Esophagus mucosa (tissue), 1 donor: Measurements from ENCODE around the gene MAGEB6B. TPM values are rescaled to one million over a fixed set of nuclear protein-coding genes. Genes with fewer than 3 reads are reported as not detected.
"Not testable (repeated sequence)": the region's sequence is repeated elsewhere in the genome, so short reads cannot be mapped to it uniquely, and the experiment has no call there.

Source experiments
- ATAC-seq: fragments of 200-7000 bp; cut with Tn5 transposase; one replicate; pipeline ENCODE4 v1.9.1; 2020
- total RNA-seq: library from RNA; stranded (reverse); gene quantifications from one replicate; pipeline ENCODE4 v1.2.4, GENCODE V29; 2023
- donor health status: DM: yes; HTN: yes; CAD: no.

The MAGEB6B gene, protein sequence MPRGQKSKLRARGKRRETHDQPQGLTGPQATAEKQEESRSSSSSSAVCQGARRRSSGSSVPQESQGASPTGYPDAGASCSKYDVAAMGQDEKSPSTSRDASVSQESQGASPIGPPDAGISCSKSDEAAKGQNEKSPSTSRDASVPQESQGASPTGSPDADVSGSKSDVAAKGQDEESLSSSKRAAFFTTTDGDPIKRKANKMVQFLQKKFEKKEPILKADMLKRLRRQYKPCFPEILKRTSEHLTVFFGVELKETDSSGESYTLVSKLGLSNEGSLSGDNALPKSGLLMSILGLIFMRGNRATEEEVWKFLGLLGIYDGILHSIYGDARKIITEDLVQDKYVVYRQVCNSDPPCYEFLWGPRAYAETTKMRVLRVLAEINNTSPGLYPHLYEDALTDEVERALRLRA
- not detected for total RNA-seq

DNA sequence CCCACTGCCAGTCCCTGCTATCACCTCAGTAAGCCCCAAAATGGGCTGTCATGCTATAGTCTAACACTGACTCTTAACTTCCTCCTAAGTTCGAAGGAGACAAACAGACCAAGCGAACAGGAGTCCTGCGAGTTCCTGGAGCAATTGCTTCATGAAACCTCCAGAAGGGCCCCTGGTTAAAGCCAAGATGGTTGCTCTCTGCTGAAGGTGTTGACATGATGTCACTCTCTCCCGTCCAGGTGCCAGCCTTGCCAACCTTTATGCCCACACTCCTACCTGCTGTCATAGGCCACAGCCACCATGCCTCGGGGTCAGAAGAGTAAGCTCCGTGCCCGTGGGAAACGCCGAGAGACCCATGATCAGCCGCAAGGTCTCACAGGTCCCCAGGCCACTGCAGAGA, at the start of gene MAGEB6B:
Gene MAGEB6B, plus strand, starts transcription at position 301 of the 400 bp plus-strand sequence. Its CDS starts 0 bp downstream, at position 301.
- no peak for ATAC-seq

DNA sequence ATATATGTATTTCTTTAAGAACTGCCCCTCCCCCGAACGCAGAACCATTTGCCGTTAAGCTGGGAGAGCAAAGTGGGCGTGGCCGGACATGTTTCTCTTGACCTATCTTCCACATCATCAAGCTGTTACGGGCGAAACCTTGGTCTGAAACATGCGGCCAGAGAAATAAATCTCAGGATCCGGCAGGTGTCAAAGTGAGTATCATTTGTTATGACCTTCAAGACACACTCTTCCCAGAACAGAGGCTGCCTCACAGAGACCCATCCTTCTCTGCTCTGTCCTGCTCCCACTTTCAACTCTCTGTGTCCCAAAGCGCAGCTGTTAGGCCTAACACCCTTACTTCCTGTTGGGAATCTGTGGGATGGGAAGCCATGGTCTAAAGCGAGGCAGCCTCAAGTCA, 22.1 kb upstream of the MAGEB6B start, which contains the start of gene MAGEB18:
Gene MAGEB18, plus strand, starts transcription at position 70 of the 400 bp plus-strand sequence. CDS start 643 bp downstream, outside the sequence.
- ATAC-seq: no peak

DNA sequence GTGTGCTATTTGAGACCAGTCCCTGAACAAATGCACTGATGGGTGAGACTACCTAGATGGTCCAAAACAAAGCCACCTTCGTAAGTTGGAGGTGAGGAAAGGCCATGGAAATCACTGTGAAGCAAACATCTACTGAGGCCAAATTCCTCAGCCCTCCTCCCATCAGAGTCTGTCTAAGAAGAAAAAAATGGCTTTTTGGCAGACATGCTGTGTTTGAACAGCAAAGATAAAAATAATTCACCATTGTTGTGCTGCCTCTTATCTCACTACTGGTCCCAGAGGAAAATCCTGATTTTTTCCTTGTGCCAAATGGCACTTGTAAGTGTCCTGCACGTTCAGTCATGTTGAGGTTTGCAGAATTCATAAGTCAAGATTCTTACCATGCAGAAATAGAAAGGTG, 14.4 kb upstream of the MAGEB6B start:
- ATAC-seq: no peak

GRCh38 chrX:26192204-26192603, 31.8 kb downstream of the MAGEB6B start, which contains the start of gene MAGEB6:
Gene MAGEB6 (plus strand): TSS chrX:26192440. CDS start chrX:26193847, 1,407 bp downstream.
- ATAC-seq: no peak

GRCh38 chrX:26203561-26203960, 43.2 kb downstream of the MAGEB6B start:
- ATAC-seq: no peak

GRCh38 chrX:26204717-26205116, 44.3 kb downstream of the MAGEB6B start:
- not testable (repeated sequence) for ATAC-seq

DNA sequence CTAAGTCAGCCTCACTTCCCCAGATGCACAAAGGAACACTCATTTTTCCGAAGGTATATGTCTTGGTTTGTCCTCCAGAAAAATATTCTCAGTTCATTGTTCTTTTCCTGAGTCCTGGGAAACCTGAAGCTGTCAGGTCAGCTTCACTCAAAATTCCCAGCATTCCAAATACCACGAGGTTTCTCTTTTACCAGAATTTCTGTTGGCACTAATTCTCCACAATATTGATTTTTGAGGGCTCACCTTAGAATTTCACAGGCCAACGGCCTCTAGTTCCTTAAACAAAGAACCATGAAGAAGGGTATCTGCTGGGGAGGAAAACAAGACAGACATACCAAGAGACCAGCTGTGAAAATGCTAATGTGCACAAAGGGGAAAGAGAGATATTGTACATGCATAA, 47.6 kb downstream of the MAGEB6B start:
- no peak for ATAC-seq

Other genes with a start within 250 kb of the MAGEB6B start
- gene MAGEB18, start 22.3 kb upstream of the MAGEB6B start, total RNA-seq: not detected
- gene MAGEB6, start 31.8 kb downstream of the MAGEB6B start, total RNA-seq: not detected
- gene MAGEB5, start 55.6 kb downstream of the MAGEB6B start, total RNA-seq: not detected